HG03575 (cell line): ENCODE data around the gene DMD.

ENCODE experiments used
- ATAC-seq: cut with Tn5 transposase; IDR thresholded peaks from one replicate; pipeline ENCODE4 v1.9.1; 2021; ENCODE audit not compliant: unreplicated experiment, insufficient number of reproducible peaks, low FRiP score; ENCODE audit errors: extremely low read depth

Gene DMD

GRCh38 chrX:32195611-32196010 lies 1015.7 kb downstream of the DMD start:
- ATAC-seq, result no peak

- no peak for ATAC-seq
Observed at GRCh38 chrX:32191316-32191715, 1020.0 kb downstream of the DMD start.

GRCh38 chrX:32185160-32185559 lies 1026.2 kb downstream of the DMD start:
- no peak for ATAC-seq

DNA sequence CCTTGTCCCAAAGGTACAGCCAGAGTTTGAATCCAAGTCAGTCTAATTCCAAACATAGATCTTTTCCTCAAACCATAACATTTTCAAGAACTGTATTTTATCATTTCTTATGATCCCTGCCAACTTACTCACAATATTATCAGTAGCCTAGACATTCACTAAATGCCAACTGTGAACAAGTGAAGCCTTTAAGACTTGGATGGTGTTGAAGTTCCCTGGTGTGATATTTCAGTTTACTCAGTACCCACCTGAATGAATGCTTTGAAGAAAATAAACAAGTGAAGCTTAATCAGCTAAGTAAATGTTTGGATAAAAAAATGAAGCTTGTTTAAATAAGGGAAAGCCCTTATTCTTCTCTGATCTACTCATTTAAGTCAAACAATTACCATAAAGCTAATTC lies 1028.3 kb downstream of the DMD start:
- ATAC-seq, result no peak

- no peak for ATAC-seq
Observed at GRCh38 chrX:32176510-32176909, 1034.8 kb downstream of the DMD start.

GRCh38 chrX:32170481-32170880 lies 1040.9 kb downstream of the DMD start:
- no peak for ATAC-seq

DNA sequence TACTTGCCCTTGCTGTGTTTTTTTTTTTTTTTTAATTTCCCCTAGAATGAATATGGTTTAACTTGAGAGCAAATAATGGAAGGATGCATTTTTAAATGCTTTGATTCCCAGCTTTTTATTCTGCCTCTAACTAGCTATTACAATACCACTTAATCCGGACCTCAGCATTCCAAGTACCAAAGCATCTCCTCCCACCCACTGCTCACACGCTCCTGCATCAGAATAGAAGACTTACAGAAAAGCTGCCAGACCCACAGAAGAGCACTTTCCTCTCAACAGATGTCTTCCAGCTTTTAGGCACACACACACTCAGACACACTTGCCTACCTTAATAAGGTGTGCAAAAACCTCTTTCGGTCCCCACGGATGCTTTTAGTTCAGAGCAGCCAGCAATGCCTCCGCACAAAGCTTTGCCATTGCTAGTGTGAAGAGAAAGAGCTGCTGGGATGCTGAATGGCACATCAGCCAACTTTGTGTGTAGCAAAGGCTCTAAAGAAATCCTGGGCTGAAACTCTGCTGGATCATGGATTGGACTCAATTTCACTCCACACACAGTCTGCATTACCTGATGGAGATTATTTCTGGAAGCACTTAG lies 1056.2 kb downstream of the DMD start:
- no peak for ATAC-seq

DNA sequence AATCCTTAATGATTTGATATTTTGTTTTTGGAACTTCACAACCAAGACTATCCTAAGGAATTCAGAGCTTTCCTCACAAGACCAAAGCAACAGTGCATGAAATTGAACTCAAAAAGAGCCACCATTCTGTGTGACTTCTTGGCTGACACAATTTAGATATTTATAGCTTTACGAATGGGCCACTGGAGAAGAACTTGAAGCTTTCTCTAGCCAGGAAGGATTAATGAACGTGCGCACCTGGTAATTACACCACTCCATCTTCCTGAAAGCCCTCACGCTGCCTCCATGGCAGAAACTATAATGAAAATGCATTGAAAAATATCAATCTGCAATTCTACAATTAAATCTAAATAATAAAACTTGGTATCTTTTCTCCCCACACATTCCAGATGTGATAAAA lies 1057.8 kb downstream of the DMD start:
- ATAC-seq, result no peak

GRCh38 chrX:32150141-32150540 lies 1061.2 kb downstream of the DMD start:
- ATAC-seq, result no peak

DNA sequence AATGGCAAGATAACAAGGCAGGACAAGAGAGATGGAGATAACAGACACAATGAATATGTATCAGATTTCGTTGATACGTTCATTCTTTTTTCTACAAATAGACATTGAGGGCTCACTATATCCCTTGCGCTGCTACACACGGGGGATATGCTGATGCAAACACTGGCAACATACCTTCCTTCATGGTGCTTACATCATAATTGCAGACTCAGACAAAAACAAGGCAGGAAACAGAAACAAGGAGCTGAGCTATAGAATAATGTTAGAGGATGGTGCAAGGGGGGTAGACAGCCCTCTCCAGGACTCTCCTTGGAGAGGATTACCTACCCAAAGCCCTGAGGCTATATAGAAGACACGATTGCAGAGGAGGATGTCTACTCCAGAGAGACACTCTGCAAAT lies 1069.5 kb downstream of the DMD start:
- ATAC-seq, result no peak

DNA sequence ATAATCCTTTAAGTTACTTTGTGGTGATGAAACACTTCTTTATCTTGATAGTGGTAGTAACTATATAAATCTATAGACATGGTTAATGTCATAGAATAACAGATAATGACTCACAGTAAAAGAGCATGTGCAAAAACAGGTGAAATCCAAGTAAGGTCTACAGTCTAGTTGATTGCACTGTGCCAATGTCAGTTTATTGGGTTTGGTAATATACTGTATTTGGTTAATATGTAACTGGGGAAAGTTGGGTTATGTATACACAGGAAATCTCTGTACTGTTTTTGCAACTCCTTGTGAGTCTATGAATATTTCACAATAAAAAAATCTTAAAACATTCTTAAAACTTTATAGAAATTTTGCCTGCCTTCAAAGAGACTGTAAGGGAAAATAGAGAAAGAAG lies 1071.9 kb downstream of the DMD start:
- ATAC-seq, result no peak

- ATAC-seq, result no peak
Observed at GRCh38 chrX:32137525-32137924, 1073.8 kb downstream of the DMD start.

DNA sequence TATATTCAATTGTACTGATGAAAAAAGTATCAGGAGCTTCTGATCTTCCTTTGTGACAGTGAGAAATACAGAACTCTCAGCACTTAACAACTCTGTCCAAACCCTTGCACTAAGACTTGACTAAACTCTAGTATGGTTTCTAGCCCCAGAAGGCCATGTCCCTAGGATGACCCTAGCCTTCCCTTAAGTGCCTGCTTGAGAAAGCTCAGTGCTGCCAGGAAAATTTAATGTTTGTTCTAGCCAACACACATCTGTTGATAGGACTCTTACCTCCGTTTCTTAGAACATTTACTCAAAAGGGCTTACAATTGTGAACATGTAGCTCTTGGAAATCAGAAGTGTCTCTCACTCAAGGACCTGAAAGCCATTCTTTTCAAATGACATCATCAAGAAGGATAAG lies 1084.4 kb downstream of the DMD start:
- ATAC-seq, result no peak

GRCh38 chrX:32118832-32119231 lies 1092.5 kb downstream of the DMD start:
- ATAC-seq, result no peak

DNA sequence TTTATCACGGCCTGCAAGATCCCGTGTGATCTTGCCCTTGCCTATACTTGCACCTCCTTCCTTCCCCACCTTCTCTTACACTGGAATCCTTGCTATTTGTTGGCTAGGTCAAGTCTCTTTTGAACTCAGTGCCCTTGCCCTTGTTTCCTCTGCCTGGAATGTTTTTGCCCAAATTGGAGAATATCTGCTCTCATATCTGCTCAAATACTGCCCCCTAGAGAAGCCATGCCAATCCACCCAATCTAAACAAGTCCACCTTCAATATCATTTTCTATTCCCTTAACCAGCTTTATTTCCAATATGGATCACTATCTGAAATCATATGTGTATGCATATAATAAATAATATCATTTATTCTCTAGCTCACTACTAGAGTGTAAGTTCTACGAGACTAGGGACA lies 1095.3 kb downstream of the DMD start:
- ATAC-seq, result no peak

GRCh38 chrX:32087663-32088062 lies 1123.7 kb downstream of the DMD start:
- no peak for ATAC-seq

DNA sequence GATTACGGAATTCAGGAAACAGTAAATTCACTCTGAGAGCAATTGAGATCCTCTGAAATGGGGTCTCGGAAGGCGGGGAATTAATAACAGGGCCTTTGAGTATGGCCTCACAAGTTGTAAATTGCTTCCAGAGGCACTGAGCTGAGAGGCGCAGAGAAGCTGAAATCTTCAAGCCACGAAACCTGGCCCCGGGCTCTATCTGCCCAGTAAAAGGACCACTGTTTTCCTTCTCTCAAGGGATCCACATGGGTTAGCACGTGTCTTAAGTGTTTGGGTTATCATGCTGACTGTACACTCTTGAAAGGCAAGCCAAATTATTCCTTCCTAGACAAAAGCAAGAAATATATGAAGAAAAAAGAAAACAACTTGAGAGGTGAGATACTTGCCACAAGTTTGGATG lies 1126.6 kb downstream of the DMD start:
- no peak for ATAC-seq

DNA sequence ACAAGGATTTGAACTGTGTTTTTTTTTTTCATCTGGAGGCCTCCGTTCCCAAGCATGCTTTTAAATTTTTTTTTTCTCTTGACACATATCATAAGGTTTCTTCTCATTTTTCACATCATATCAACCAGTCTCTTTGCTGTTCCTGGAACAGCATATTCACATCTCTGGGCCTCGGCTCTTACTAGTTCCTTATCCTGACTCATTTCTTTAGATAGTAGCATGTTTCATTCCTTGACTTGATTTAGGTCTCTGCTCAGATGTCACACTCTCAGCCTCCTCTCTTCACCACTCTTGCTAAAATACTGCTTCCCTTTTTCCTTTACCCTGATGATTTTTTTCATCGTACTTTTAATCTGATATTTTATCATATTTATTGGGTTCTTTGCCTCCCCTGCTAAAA lies 1163.1 kb downstream of the DMD start:
- ATAC-seq, result no peak

- ATAC-seq, result no peak
Observed at GRCh38 chrX:32045149-32045548, 1166.2 kb downstream of the DMD start.

- ATAC-seq, result no peak
Observed at GRCh38 chrX:32041181-32041580, 1170.2 kb downstream of the DMD start.

- ATAC-seq, result no peak
Observed at GRCh38 chrX:32026772-32027171, 1184.6 kb downstream of the DMD start.

GRCh38 chrX:32024072-32024471 lies 1187.3 kb downstream of the DMD start:
- ATAC-seq, result no peak
